Stomach (tissue), 9 donors: Measurements from ENCODE around the gene PTPRU. TPM values are rescaled to one million over a fixed set of nuclear protein-coding genes. Genes with fewer than 3 reads are reported as not detected.
"Not testable (repeated sequence)": the region's sequence is repeated elsewhere in the genome, so short reads cannot be mapped to it uniquely, and the experiment has no call there.

Experiments
- DNase-seq, 2 donors: peaks; one replicate each; pipeline versions ENCODE4 v3.0.0 to v3.0.0-alpha.2; 2013 to 2019
- H3K27ac ChIP-seq, 5 donors: fragments of 200-600 bp in 4 of 5; sonication (generic) in 4 of 5; one replicate each; pipeline ENCODE4 v1.5.1; 2013 to 2019; ENCODE audit warnings: mild to moderate bottlenecking in 1 of 5, moderate library complexity in 1 of 5
- H3K27me3 ChIP-seq, 3 donors: fragments of 200-600 bp; sonication (generic); one replicate each; pipeline ENCODE4 v1.5.1; 2017 to 2019; ENCODE audit warnings: mixed run types in 1 of 3
- H3K36me3 ChIP-seq, 4 donors: fragments of 200-600 bp; sonication (generic); 1 replicate in 3 of 4; 2 replicates in 1 of 4; pipeline ENCODE4 v1.5.1; 2016 to 2019
- H3K4me1 ChIP-seq, 4 donors: fragments of 200-600 bp; sonication (generic); one replicate each; pipeline ENCODE4 v1.5.1; 2016 to 2019
- H3K4me3 ChIP-seq, 4 donors: fragments of 200-600 bp; sonication (generic) in 3 of 4; one replicate each; pipeline ENCODE4 v1.5.1; 2016 to 2019; ENCODE audit warnings: mild to moderate bottlenecking in 1 of 4
- H3K9me3 ChIP-seq, 4 donors: fragments of 200-600 bp; sonication (generic); one replicate each; pipeline ENCODE4 v1.5.1; 2016 to 2019
- CTCF ChIP-seq, 7 experiments: fragments of 450-650 bp in 4 of 7; fragments of 200-600 bp in 3 of 7; sonication (generic) in 3 of 7; IDR thresholded peaks; one replicate each; pipeline ENCODE4 v1.5.1; 2016 to 2019; ENCODE audit warnings: antibody characterized with exemption in 7 of 7, control low read depth in 2 of 7, mild to moderate bottlenecking in 1 of 7
- EP300 ChIP-seq: sonication (generic); formaldehyde crosslinking; IDR thresholded peaks from one replicate; pipeline ENCODE4 v1.6.1; 2017; ENCODE audit warnings: antibody characterized with exemption
- POLR2A ChIP-seq, 4 donors: fragments of 450-650 bp; IDR thresholded peaks; one replicate each; pipeline ENCODE4 v1.6.1; 2016; ENCODE audit warnings: antibody characterized with exemption in 4 of 4, control low read depth in 2 of 4, mild to moderate bottlenecking in 1 of 4, moderate library complexity in 1 of 4
- POLR2AphosphoS5 ChIP-seq, 3 donors: sonication (generic); formaldehyde crosslinking; IDR thresholded peaks; one replicate each; pipeline ENCODE4 v1.6.1; 2016; ENCODE audit warnings: antibody characterized with exemption in 3 of 3
- WGBS, 5 donors: extraction: QIAGEN DNeasy Blood & Tissue Kit in 3 of 5; methylation state at CpG; one replicate each; pipeline versions ENCODE4 v1.1.5 to v1.1.7; 2013 to 2018; 5-methylcytosine and 5-hydroxymethylcytosine counted together
- intact Hi-C: fragments of 100-400 bp; cut with DNase I; formaldehyde crosslinking; loops from one replicate; pipeline ENCODE4 v1.15.1; 2023; ENCODE audit warnings: low total_unique reads
- polyA plus RNA-seq, 3 donors: library from polyadenylated mRNA; stranded (reverse); fragments of 200-250 nt; gene quantifications; one replicate each; pipeline ENCODE4 v1.2.3, GENCODE V29; 2013
- total RNA-seq, 5 donors: library from RNA; depleted of rRNA; stranded (reverse); fragments of >200 nt; gene quantifications; one replicate each; pipeline versions ENCODE4 v1.1.0 to v1.2.3, GENCODE V29; 2014 to 2016
- donor health status: healthy with polysubstance abuse.
- donor health status: Bipolar disorder and iron deficiency.
- donor health status: healthy.

PTPRU gene
- total and polyA plus RNA-seq, 8 donors, result 0.29 to 17.5 (median 6.2) TPM

- Histone ChIP-seq H3K27ac (no peak overlapping the region), H3K9me3 (no peaks in the 10 kb centered on the region), H3K4me1 (no peaks in the 10 kb centered on the region), H3K36me3 (peaks cover 6 to 85% (median 50%) of the 10 kb centered on the region in 4 donors), H3K27me3 (no peaks in the 10 kb centered on the region), H3K4me3 (no peak overlapping the region)
- WGBS, 5 donors, result 87 to 94% (median 93%) methylated on average over 10 to 16 of the region's 16 CpGs
- no peak for DNase-seq
- intact Hi-C loops, result no loop called here
- TF ChIP-seq POLR2AphosphoS5 (IDR thresholded peaks at IDR 0.05), result no peak
- TF ChIP-seq POLR2A (IDR thresholded peaks at IDR 0.05), result no peak
- no peak for TF ChIP-seq EP300
Measured at GRCh38 chr1:29311352-29312030, 75.2 kb downstream of the PTPRU start.

GRCh38 chr1:29312469-29313461 lies 76.4 kb downstream of the PTPRU start:
- no peak overlapping the region for H3K27ac ChIP-seq
- H3K4me3 ChIP-seq, result no peak overlapping the region
- H3K27me3 ChIP-seq, result no peaks in the 10 kb centered on the region
- TF ChIP-seq CTCF (IDR thresholded peaks at IDR 0.05) (no peak), EP300 (no peak), POLR2A (IDR thresholded peaks at IDR 0.05) (no peak), POLR2AphosphoS5 (IDR thresholded peaks at IDR 0.05) (no peak)
- DNase-seq, result no peak
- H3K9me3 ChIP-seq, result no peaks in the 10 kb centered on the region
- 87 to 89% (median 89%) methylated on average over 17 to 24 of the region's 24 CpGs for WGBS, 5 donors
- H3K4me1 ChIP-seq, result no peaks in the 10 kb centered on the region
- intact Hi-C loops, result no loop called here
- peaks cover 6 to 90% (median 59%) of the 10 kb centered on the region in 4 donors for H3K36me3 ChIP-seq

GRCh38 chr1:29314685-29315084 lies 78.4 kb downstream of the PTPRU start:
- H3K4me1 ChIP-seq, H3K4me3 ChIP-seq, intact Hi-C loops, H3K9me3 ChIP-seq, H3K27me3 ChIP-seq, H3K27ac ChIP-seq, DNase-seq: not testable (repeated sequence)
- 86 to 91% (median 87%) methylated on average over 8 of the region's 8 CpGs for WGBS, 5 donors
- H3K36me3 ChIP-seq, result peaks cover 6 to 92% (median 71%) of the 10 kb centered on the region in 4 donors

GRCh38 chr1:29315262-29315661 lies 78.9 kb downstream of the PTPRU start:
- no peak for TF ChIP-seq POLR2A (IDR thresholded peaks at IDR 0.05)
- TF ChIP-seq CTCF (IDR thresholded peaks at IDR 0.05), result no peak
- TF ChIP-seq POLR2AphosphoS5 (IDR thresholded peaks at IDR 0.05), result no peak
- TF ChIP-seq EP300, result no peak
- WGBS, 5 donors, result 94 to 97% (median 95%) methylated on average over 9 to 15 of the region's 15 CpGs
- H3K27ac ChIP-seq, result no peak overlapping the region
- no peaks in the 10 kb centered on the region for H3K27me3 ChIP-seq
- intact Hi-C loops, result no loop called here
- no peak overlapping the region for H3K4me3 ChIP-seq
- H3K9me3 ChIP-seq, result no peaks in the 10 kb centered on the region
- H3K36me3 ChIP-seq, result peaks cover 6 to 88% (median 72%) of the 10 kb centered on the region in 4 donors
- no peak for DNase-seq
- H3K4me1 ChIP-seq, result no peaks in the 10 kb centered on the region

- WGBS, 5 donors, result 90 to 96% (median 94%) methylated on average over 4 of the region's 4 CpGs
Measured at GRCh38 chr1:29315876-29316275, 79.6 kb downstream of the PTPRU start.

More at GRCh38 chr1:29315876-29316275, 79.6 kb downstream of the PTPRU start:
- H3K4me1 ChIP-seq, result no peaks in the 10 kb centered on the region
- TF ChIP-seq CTCF (IDR thresholded peaks at IDR 0.05) (no peak), POLR2A (IDR thresholded peaks at IDR 0.05) (no peak), EP300 (no peak), POLR2AphosphoS5 (IDR thresholded peaks at IDR 0.05) (no peak)
- no peak for DNase-seq
- no peak overlapping the region for H3K27ac ChIP-seq
- peaks cover 6 to 88% (median 78%) of the 10 kb centered on the region in 4 donors for H3K36me3 ChIP-seq
- H3K27me3 ChIP-seq, result no peaks in the 10 kb centered on the region
- H3K9me3 ChIP-seq, result no peaks in the 10 kb centered on the region
- intact Hi-C loops, result no loop called here
- H3K4me3 ChIP-seq, result no peak overlapping the region
